ENCODE data around the gene HECW1.

Gene HECW1

GRCh38 chr7:43405948-43406347 lies 293.5 kb downstream of the HECW1 start:
- Histone ChIP-seq H3K4me1 (ENCODE audit: insufficient read depth, low read length, poor library complexity, severe bottlenecking) (no peaks in the 10 kb centered on the region), H3F3A (ENCODE audit: low read depth) (no peaks in the 10 kb centered on the region), H3K79me2 (ENCODE audit: insufficient read depth, low read length) (no peaks in the 10 kb centered on the region), H3K4me2 (ENCODE audit: low read depth, low read length, poor library complexity, severe bottlenecking) (no peak overlapping the region), H3K9me3 (ENCODE audit: insufficient read depth, low read depth, low read length) (no peaks in the 10 kb centered on the region), H3K4me3 (ENCODE audit: low read length, poor library complexity, severe bottlenecking) (no peak overlapping the region), H4K20me1 (ENCODE audit: insufficient read depth, low read length, poor library complexity, severe bottlenecking) (no peaks in the 10 kb centered on the region), H3K9ac (ENCODE audit: low read depth, low read length, poor library complexity, severe bottlenecking) (no peak overlapping the region), H3K36me3 (ENCODE audit: insufficient read depth, low read length) (no peaks in the 10 kb centered on the region), H3K9me2 (replicated peaks; ENCODE audit: low read depth, low read length) (no peaks in the 10 kb centered on the region), H3K27me3 (ENCODE audit: insufficient read depth, low read length, poor library complexity, severe bottlenecking) (no peaks in the 10 kb centered on the region), H2AFZ (ENCODE audit: low read length) (no peak overlapping the region)
- no peak for TF ChIP-seq EZH2phosphoT487 (IDR thresholded peaks at IDR 0.05; ENCODE audit: borderline replicate concordance)
- no peak for TF ChIP-seq CTCF (conservative IDR thresholded peaks at IDR 0.05; ENCODE audit: low read length)

- no peaks in the 10 kb centered on the region for H3K9me3 ChIP-seq (ENCODE audit: insufficient read depth, low read depth, low read length)
- H3K9ac ChIP-seq (ENCODE audit: low read depth, low read length, poor library complexity, severe bottlenecking) = no peak overlapping the region
- no peaks in the 10 kb centered on the region for H4K20me1 ChIP-seq (ENCODE audit: insufficient read depth, low read length, poor library complexity, severe bottlenecking)
- TF ChIP-seq EZH2phosphoT487 (IDR thresholded peaks at IDR 0.05; ENCODE audit: borderline replicate concordance) (no peak), CTCF (conservative IDR thresholded peaks at IDR 0.05; ENCODE audit: low read length) (no peak)
- no peak overlapping the region for H2AFZ ChIP-seq (ENCODE audit: low read length)
- no peaks in the 10 kb centered on the region for H3K9me2 ChIP-seq (replicated peaks; ENCODE audit: low read depth, low read length)
- no peaks in the 10 kb centered on the region for H3K27me3 ChIP-seq (ENCODE audit: insufficient read depth, low read length, poor library complexity, severe bottlenecking)
- H3F3A ChIP-seq (ENCODE audit: low read depth) = no peaks in the 10 kb centered on the region
- no peak overlapping the region for H3K4me3 ChIP-seq (ENCODE audit: low read length, poor library complexity, severe bottlenecking)
- no peak overlapping the region for H3K4me2 ChIP-seq (ENCODE audit: low read depth, low read length, poor library complexity, severe bottlenecking)
- no peaks in the 10 kb centered on the region for H3K36me3 ChIP-seq (ENCODE audit: insufficient read depth, low read length)
- no peaks in the 10 kb centered on the region for H3K4me1 ChIP-seq (ENCODE audit: insufficient read depth, low read length, poor library complexity, severe bottlenecking)
- no peaks in the 10 kb centered on the region for H3K79me2 ChIP-seq (ENCODE audit: insufficient read depth, low read length)
Measured at GRCh38 chr7:43406961-43407360, 294.5 kb downstream of the HECW1 start.

- Histone ChIP-seq H4K20me1 (ENCODE audit: insufficient read depth, low read length, poor library complexity, severe bottlenecking) (no peaks in the 10 kb centered on the region), H2AFZ (ENCODE audit: low read length) (no peak overlapping the region), H3K4me1 (ENCODE audit: insufficient read depth, low read length, poor library complexity, severe bottlenecking) (no peaks in the 10 kb centered on the region), H3K79me2 (ENCODE audit: insufficient read depth, low read length) (no peaks in the 10 kb centered on the region), H3F3A (ENCODE audit: low read depth) (no peaks in the 10 kb centered on the region), H3K36me3 (ENCODE audit: insufficient read depth, low read length) (no peaks in the 10 kb centered on the region), H3K9me2 (replicated peaks; ENCODE audit: low read depth, low read length) (no peaks in the 10 kb centered on the region), H3K27me3 (ENCODE audit: insufficient read depth, low read length, poor library complexity, severe bottlenecking) (no peaks in the 10 kb centered on the region), H3K9me3 (ENCODE audit: insufficient read depth, low read depth, low read length) (no peaks in the 10 kb centered on the region), H3K9ac (ENCODE audit: low read depth, low read length, poor library complexity, severe bottlenecking) (no peak overlapping the region), H3K4me3 (ENCODE audit: low read length, poor library complexity, severe bottlenecking) (no peak overlapping the region), H3K4me2 (ENCODE audit: low read depth, low read length, poor library complexity, severe bottlenecking) (no peak overlapping the region)
- no peak for TF ChIP-seq EZH2phosphoT487 (IDR thresholded peaks at IDR 0.05; ENCODE audit: borderline replicate concordance)
Measured at GRCh38 chr7:43408981-43409380, 296.5 kb downstream of the HECW1 start.

GRCh38 chr7:43417455-43417854 lies 305.0 kb downstream of the HECW1 start:
- H3K4me1 ChIP-seq (ENCODE audit: insufficient read depth, low read length, poor library complexity, severe bottlenecking) = no peaks in the 10 kb centered on the region
- H4K20me1 ChIP-seq (ENCODE audit: insufficient read depth, low read length, poor library complexity, severe bottlenecking) = no peaks in the 10 kb centered on the region
- H3K4me3 ChIP-seq (ENCODE audit: low read length, poor library complexity, severe bottlenecking) = no peak overlapping the region
- no peaks in the 10 kb centered on the region for H3K36me3 ChIP-seq (ENCODE audit: insufficient read depth, low read length)
- no peaks in the 10 kb centered on the region for H3K79me2 ChIP-seq (ENCODE audit: insufficient read depth, low read length)
- H2AFZ ChIP-seq (ENCODE audit: low read length) = no peak overlapping the region
- no peaks in the 10 kb centered on the region for H3K9me3 ChIP-seq (ENCODE audit: insufficient read depth, low read depth, low read length)
- H3K27me3 ChIP-seq (ENCODE audit: insufficient read depth, low read length, poor library complexity, severe bottlenecking) = no peaks in the 10 kb centered on the region
- H3K4me2 ChIP-seq (ENCODE audit: low read depth, low read length, poor library complexity, severe bottlenecking) = no peak overlapping the region
- no peak overlapping the region for H3K9ac ChIP-seq (ENCODE audit: low read depth, low read length, poor library complexity, severe bottlenecking)
- H3K9me2 ChIP-seq (replicated peaks; ENCODE audit: low read depth, low read length) = no peaks in the 10 kb centered on the region
- TF ChIP-seq EZH2phosphoT487 (IDR thresholded peaks at IDR 0.05; ENCODE audit: borderline replicate concordance) (no peak), CTCF (conservative IDR thresholded peaks at IDR 0.05; ENCODE audit: low read length) (no peak)
- H3F3A ChIP-seq (ENCODE audit: low read depth) = no peaks in the 10 kb centered on the region
